ENCODE data around the gene ANP32D.
"Not testable (repeated sequence)": the region's sequence is repeated elsewhere in the genome, so short reads cannot be mapped to it uniquely, and the experiment has no call there.

Gene ANP32D

GRCh38 chr12:48500281-48500680, 27.9 kb downstream of the ANP32D start:
- not testable (repeated sequence) for DNase-seq (ENCODE audit: low read depth in 2 of 2, low spot score in 1 of 2)

GRCh38 chr12:48506836-48507235, 34.5 kb downstream of the ANP32D start:
- not testable (repeated sequence) for DNase-seq (ENCODE audit: low read depth in 2 of 2, low spot score in 1 of 2)

GRCh38 chr12:48508987-48509386, 36.6 kb downstream of the ANP32D start:
- DNase-seq (ENCODE audit: low read depth in 2 of 2, low spot score in 1 of 2): no peak

GRCh38 chr12:48510111-48510510, 37.8 kb downstream of the ANP32D start:
- DNase-seq (ENCODE audit: low read depth in 2 of 2, low spot score in 1 of 2): no peak

- no peak for DNase-seq (ENCODE audit: low read depth in 2 of 2, low spot score in 1 of 2)
Measured at GRCh38 chr12:48512855-48513254, 40.5 kb downstream of the ANP32D start.

GRCh38 chr12:48514728-48515127, 42.4 kb downstream of the ANP32D start:
- no peak for DNase-seq (ENCODE audit: low read depth in 2 of 2, low spot score in 1 of 2)

- not testable (repeated sequence) for DNase-seq (ENCODE audit: low read depth in 2 of 2, low spot score in 1 of 2)
Measured at GRCh38 chr12:48520381-48520780, 48.0 kb downstream of the ANP32D start.

All from stimulated activated CD8-positive, alpha-beta memory T cell treated with anti-CD3 and anti-CD28 coated beads, Interleukin-4, amount 100 ng/mL, for 1 hour (primary cell).